ENCODE data around the gene COL13A1. TPM values are rescaled to one million over a fixed set of nuclear protein-coding genes. Genes with fewer than 3 reads are reported as not detected.

Gene COL13A1
- total RNA-seq, 1 donor from 2014 or later = not detected

- TF ChIP-seq POLR2A (IDR thresholded peaks at IDR 0.05) (no peak), POLR2AphosphoS5 (IDR thresholded peaks at IDR 0.05; ENCODE audit: insufficient read depth in 1 of 2, low read depth in 1 of 2) (no peak), CTCF (IDR thresholded peaks at IDR 0.05) (no peak)
- no peaks in the 10 kb centered on the region for H3K36me3 ChIP-seq
These were observed 116.3 kb downstream of the COL13A1 start for GRCh38 chr10:69918036-69918435.

DNA sequence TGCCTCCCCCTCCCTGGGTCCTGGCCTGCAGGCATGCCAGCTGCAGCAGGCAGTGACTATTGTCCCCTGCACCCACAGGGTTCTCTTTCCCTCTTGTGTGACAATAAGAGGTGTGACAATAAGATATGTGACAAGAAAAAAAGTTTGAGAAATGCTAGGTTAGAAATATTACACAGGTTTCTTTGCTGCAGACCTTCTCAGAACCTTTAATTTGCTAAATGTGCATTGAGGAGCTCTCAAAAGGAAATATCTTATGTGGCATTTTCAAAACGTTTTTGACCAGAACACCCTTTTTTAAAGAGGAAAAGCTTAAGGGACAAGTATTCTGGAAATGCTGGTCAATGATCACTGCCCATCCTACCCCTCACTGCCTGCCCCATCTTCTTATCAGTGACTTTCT lies 117.5 kb downstream of the COL13A1 start:
- H3K4me3 ChIP-seq = no peak overlapping the region
- no peaks in the 10 kb centered on the region for H3K9me3 ChIP-seq
- no peak for DNase-seq (ENCODE audit: extremely low spot score in 2 of 2)
- intact Hi-C loops (cut with DNase I) = loop anchor here (5.0 to 10.0 kb wide), 2 partner anchors 114 to 267 kb away; partner anchors contain the start of gene COL13A1
- TF ChIP-seq CTCF (IDR thresholded peaks at IDR 0.05) = no peak
- TF ChIP-seq POLR2A (IDR thresholded peaks at IDR 0.05) = no peak
- TF ChIP-seq POLR2AphosphoS5 (IDR thresholded peaks at IDR 0.05; ENCODE audit: insufficient read depth in 1 of 2, low read depth in 1 of 2) = no peak
- H3K36me3 ChIP-seq = no peaks in the 10 kb centered on the region
- no peak overlapping the region for H3K27ac ChIP-seq
- no peaks in the 10 kb centered on the region for H3K27me3 ChIP-seq
- H3K4me1 ChIP-seq = no peaks in the 10 kb centered on the region

More at GRCh38 chr10:69918036-69918435, 116.3 kb downstream of the COL13A1 start:
- no peak overlapping the region for H3K27ac ChIP-seq
- no peaks in the 10 kb centered on the region for H3K27me3 ChIP-seq
- peaks cover 6% of the 10 kb centered on the region for H3K4me1 ChIP-seq
- no peak overlapping the region for H3K4me3 ChIP-seq
- no peak for DNase-seq (ENCODE audit: extremely low spot score in 2 of 2)
- H3K9me3 ChIP-seq = no peaks in the 10 kb centered on the region
- intact Hi-C loops (cut with DNase I) = loop anchor here (5.0 to 10.0 kb wide), 2 partner anchors 113 to 266 kb away; partner anchors contain the start of gene COL13A1

DNA sequence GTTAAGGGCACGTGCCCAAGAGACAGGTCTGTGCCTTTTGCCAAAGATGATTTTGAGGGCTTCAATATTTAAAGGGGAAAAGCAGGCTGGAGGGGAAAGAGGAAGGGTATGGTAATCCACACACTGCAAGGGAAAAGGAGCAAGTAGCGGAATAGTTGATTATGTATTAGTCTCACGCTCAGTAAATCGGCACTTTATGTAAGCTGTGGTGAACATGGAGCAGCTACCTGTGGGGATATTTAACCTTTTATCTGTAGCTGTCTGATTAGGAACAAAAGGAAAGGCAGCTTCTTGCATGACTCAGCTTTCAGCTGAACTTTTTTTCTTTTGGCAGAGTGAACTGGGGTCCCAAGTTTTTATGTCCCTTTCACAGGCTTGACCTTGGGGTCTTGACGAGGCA lies 123.4 kb downstream of the COL13A1 start:
- no peaks in the 10 kb centered on the region for H3K27me3 ChIP-seq
- H3K36me3 ChIP-seq = no peaks in the 10 kb centered on the region
- intact Hi-C loops (cut with DNase I) = no loop called here
- no peak overlapping the region for H3K4me3 ChIP-seq
- no peak overlapping the region for H3K27ac ChIP-seq
- H3K4me1 ChIP-seq = no peaks in the 10 kb centered on the region
- no peaks in the 10 kb centered on the region for H3K9me3 ChIP-seq
- no peak for DNase-seq (ENCODE audit: extremely low spot score in 2 of 2)
- TF ChIP-seq POLR2AphosphoS5 (IDR thresholded peaks at IDR 0.05; ENCODE audit: insufficient read depth in 1 of 2, low read depth in 1 of 2) = no peak

DNA sequence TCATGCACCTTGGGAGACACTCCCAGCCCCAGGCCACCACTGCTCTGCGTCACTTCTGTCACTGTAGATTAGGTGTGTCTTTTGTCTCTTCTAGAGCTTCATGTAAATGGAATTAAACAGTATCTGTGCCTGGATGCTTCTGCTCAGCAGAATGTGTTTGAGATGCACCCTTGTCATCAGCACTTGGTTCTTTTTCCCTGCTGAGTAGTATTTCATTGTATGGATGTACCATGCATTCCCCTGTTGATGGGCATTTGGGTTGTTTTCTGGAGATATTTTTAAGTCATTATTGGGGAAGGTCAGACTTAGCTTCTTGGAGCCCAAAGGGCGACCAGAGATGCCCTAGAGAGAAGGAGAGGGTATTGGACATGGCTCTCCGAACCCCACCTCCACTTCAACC lies 126.6 kb downstream of the COL13A1 start:
- no peak overlapping the region for H3K4me3 ChIP-seq
- no peaks in the 10 kb centered on the region for H3K4me1 ChIP-seq
- no peak for TF ChIP-seq CTCF (IDR thresholded peaks at IDR 0.05)
- TF ChIP-seq POLR2A (IDR thresholded peaks at IDR 0.05) = no peak
- no peak for TF ChIP-seq POLR2AphosphoS5 (IDR thresholded peaks at IDR 0.05; ENCODE audit: insufficient read depth in 1 of 2, low read depth in 1 of 2)
- H3K9me3 ChIP-seq = no peaks in the 10 kb centered on the region
- no peaks in the 10 kb centered on the region for H3K36me3 ChIP-seq
- H3K27me3 ChIP-seq = no peaks in the 10 kb centered on the region
- no peak overlapping the region for H3K27ac ChIP-seq
- no peak for DNase-seq (ENCODE audit: extremely low spot score in 2 of 2)
- intact Hi-C loops (cut with DNase I) = no loop called here

DNA sequence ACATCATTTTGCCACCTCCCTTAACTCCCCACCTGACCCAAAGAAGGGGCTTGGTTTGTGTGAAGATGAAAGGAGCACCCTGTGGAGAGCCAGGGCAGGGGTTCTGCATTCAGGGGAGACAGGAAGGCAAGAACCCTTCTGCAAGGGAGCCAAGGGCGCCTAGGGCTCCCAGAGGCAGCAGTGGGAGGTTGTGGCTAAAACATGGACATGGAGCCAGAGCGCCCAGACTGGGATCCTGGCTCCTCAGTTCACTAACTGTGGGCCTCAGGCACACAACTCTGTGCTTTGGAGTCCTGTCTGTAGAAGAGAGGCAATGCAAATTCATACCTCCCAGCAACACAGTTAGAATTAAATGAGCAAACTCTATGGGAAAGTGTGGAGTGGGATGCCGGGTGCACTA lies 127.9 kb downstream of the COL13A1 start:
- DNase-seq (ENCODE audit: extremely low spot score in 2 of 2) = no peak
- Histone ChIP-seq H3K4me3 (no peak overlapping the region), H3K36me3 (no peaks in the 10 kb centered on the region), H3K27ac (no peak overlapping the region), H3K4me1 (no peaks in the 10 kb centered on the region), H3K9me3 (no peaks in the 10 kb centered on the region), H3K27me3 (no peaks in the 10 kb centered on the region)
- TF ChIP-seq POLR2A (IDR thresholded peaks at IDR 0.05) (no peak), CTCF (IDR thresholded peaks at IDR 0.05) (no peak), POLR2AphosphoS5 (IDR thresholded peaks at IDR 0.05; ENCODE audit: insufficient read depth in 1 of 2, low read depth in 1 of 2) (no peak)
- intact Hi-C loops (cut with DNase I) = no loop called here

All from vagina (tissue), 2 donors.